ENCODE measurements around the gene GUCY2C.
"Not testable (repeated sequence)": the region's sequence is repeated elsewhere in the genome, so short reads cannot be mapped to it uniquely, and the experiment has no call there.

GUCY2C gene

DNA sequence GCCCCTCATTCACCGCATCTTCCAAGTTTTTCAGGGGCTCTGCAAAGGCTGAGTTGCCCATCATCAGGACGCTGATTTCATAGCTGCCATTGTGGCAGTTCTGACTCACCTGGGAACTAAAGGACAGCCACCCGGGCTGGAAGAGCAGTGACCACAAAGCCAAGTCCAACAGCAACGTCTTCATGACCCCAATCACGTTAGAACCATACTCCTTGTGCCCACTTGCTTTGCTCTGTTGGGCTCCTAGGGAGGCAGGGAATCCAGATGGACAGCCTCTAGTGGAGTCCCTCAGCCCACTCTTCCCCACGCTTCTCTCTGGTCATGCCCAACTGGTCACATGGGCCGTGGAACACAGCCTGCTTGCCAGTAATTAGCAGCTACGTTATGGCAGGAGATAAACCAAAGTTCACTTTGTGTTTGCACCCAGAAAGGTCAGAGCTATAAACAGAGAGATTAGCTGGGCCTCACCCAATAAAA, at the start of gene GUCY2C:
Gene GUCY2C, minus strand, starts transcription at position 335 of the 477 bp plus-strand sequence. Its CDS starts 151 bp downstream, at position 184.
- H3K9ac ChIP-seq (ENCODE audit: low read depth in 1 of 2, low read length in 2 of 2), result peak within 1 kb of the TSS; percentile 91 to 93
- H3K9me3 ChIP-seq (ENCODE audit: control insufficient read depth in 1 of 2, low read length in 2 of 2), result no peaks in the 10 kb centered on the region
- H3K27me3 ChIP-seq (ENCODE audit: control insufficient read depth in 1 of 2, insufficient read depth in 2 of 2, low read length in 2 of 2), result no peaks in the 10 kb centered on the region
- H3K36me3 ChIP-seq (ENCODE audit: control insufficient read depth in 1 of 2, insufficient read depth in 2 of 2, low read length in 2 of 2), result no peaks in the 10 kb centered on the region
- H3K4me1 ChIP-seq (ENCODE audit: control insufficient read depth in 1 of 2, insufficient read depth in 2 of 2, low read length in 2 of 2), result peaks cover 0 to 8% of the 10 kb centered on the region in 2 donors
- peak within 1 kb of the TSS; percentile 74 for H3K27ac ChIP-seq (ENCODE audit: low read depth, low read length)
- peak within 1 kb of the TSS; percentile 83 to 86 for H3K4me3 ChIP-seq (ENCODE audit: low read depth in 1 of 2, low read length in 2 of 2)

DNA sequence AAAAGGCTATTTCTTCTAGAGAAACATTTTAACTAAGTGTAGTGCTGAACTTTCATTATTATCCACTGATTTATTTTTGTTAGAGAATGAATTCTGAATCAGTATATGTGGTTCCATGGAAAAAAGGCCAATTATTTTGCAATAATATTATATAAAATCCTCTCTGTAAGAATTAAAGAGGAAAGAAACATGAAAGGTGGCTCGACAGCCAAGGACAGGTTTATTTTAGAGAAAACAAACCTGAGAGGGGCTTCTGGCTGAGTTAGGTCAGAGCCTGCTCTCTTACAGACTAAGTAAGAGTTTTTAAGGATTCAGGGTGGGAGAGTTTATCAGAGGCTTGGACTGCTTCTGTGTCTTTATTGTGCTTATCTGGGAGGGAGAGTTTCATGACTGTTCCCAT, 46.7 kb upstream of the GUCY2C start:
- Histone ChIP-seq H3K27me3 (ENCODE audit: control insufficient read depth in 1 of 2, insufficient read depth in 2 of 2, low read length in 2 of 2) (no peaks in the 10 kb centered on the region), H3K27ac (ENCODE audit: low read depth, low read length) (no peak overlapping the region), H3K36me3 (ENCODE audit: control insufficient read depth in 1 of 2, insufficient read depth in 2 of 2, low read length in 2 of 2) (no peaks in the 10 kb centered on the region), H3K9ac (ENCODE audit: low read depth in 1 of 2, low read length in 2 of 2) (no peak overlapping the region), H3K4me3 (ENCODE audit: low read depth in 1 of 2, low read length in 2 of 2) (no peak overlapping the region), H3K4me1 (ENCODE audit: control insufficient read depth in 1 of 2, insufficient read depth in 2 of 2, low read length in 2 of 2) (no peaks in the 10 kb centered on the region), H3K9me3 (ENCODE audit: control insufficient read depth in 1 of 2, low read length in 2 of 2) (no peaks in the 10 kb centered on the region)

DNA sequence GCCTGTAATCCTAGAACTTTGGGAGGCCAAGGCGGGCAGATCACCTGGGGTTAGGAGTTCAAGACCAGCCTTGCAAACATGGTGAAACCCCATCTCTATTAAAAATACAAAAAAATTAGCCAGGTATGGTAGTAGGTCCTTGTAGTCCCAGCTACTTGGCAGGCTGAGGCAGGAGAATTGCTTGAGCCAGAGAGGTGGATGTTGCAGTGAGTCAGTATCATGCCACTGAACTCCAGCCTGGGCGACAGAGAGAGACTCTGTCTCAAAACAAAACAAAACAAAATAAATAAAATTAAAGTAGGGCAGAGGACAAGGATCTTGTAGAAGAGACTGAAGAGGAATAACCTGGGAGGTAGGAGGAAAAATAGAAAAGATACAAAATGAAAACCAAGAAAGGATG, 45.5 kb upstream of the GUCY2C start:
- H3K36me3 ChIP-seq (ENCODE audit: control insufficient read depth in 1 of 2, insufficient read depth in 2 of 2, low read length in 2 of 2), result no peaks in the 10 kb centered on the region
- no peaks in the 10 kb centered on the region for H3K9me3 ChIP-seq (ENCODE audit: control insufficient read depth in 1 of 2, low read length in 2 of 2)
- no peak overlapping the region for H3K9ac ChIP-seq (ENCODE audit: low read depth in 1 of 2, low read length in 2 of 2)
- H3K27ac ChIP-seq (ENCODE audit: low read depth, low read length), result no peak overlapping the region
- no peak overlapping the region for H3K4me3 ChIP-seq (ENCODE audit: low read depth in 1 of 2, low read length in 2 of 2)
- no peaks in the 10 kb centered on the region for H3K27me3 ChIP-seq (ENCODE audit: control insufficient read depth in 1 of 2, insufficient read depth in 2 of 2, low read length in 2 of 2)
- no peaks in the 10 kb centered on the region for H3K4me1 ChIP-seq (ENCODE audit: control insufficient read depth in 1 of 2, insufficient read depth in 2 of 2, low read length in 2 of 2)

DNA sequence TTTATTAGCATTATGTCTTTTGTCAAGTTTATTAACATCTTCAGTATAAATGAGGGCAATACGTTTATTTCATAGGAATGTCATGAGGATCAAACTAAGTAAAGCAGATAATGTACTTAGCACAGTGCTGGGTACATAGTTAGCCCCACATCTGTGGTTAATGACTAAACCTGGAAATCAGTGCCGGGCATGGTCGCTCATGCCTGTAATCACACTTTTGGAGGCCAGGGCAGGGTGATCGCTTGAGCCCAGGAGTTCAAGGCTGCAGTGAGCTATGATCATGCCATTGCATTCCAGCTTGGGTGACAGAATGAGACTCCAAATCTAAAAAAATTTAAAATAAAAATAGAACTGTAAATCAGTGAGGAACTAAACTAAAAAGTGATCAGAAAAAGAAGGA, 44.8 kb upstream of the GUCY2C start:
- Histone ChIP-seq H3K4me1 (ENCODE audit: control insufficient read depth in 1 of 2, insufficient read depth in 2 of 2, low read length in 2 of 2) (no peaks in the 10 kb centered on the region), H3K9ac (ENCODE audit: low read depth in 1 of 2, low read length in 2 of 2) (no peak overlapping the region), H3K9me3 (ENCODE audit: control insufficient read depth in 1 of 2, low read length in 2 of 2) (no peaks in the 10 kb centered on the region), H3K4me3 (ENCODE audit: low read depth in 1 of 2, low read length in 2 of 2) (no peak overlapping the region), H3K36me3 (ENCODE audit: control insufficient read depth in 1 of 2, insufficient read depth in 2 of 2, low read length in 2 of 2) (no peaks in the 10 kb centered on the region), H3K27me3 (ENCODE audit: control insufficient read depth in 1 of 2, insufficient read depth in 2 of 2, low read length in 2 of 2) (no peaks in the 10 kb centered on the region), H3K27ac (ENCODE audit: low read depth, low read length) (no peak overlapping the region)

DNA sequence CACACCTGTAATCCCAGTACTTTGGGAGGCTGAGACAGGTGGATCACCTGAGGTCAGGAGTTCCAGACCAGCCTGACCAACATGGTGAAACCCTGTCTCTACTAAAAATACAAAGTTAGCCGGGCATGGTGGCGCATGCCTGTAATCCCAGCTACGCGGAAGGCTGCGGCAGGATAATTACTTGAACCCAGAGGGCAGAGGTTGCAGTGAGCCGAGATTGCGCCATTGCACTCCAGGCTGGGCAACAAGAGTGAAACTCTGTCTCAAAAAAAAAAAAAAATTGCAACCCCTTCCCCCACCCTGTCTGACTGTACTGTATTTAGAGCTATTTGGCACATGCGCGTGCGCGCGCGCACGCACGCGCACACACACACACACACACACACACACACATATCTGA, 40.0 kb upstream of the GUCY2C start:
- not testable (repeated sequence) for H3K9me3 ChIP-seq (ENCODE audit: control insufficient read depth in 1 of 2, low read length in 2 of 2); H3K9ac ChIP-seq (ENCODE audit: low read depth in 1 of 2, low read length in 2 of 2); H3K4me1 ChIP-seq (ENCODE audit: control insufficient read depth in 1 of 2, insufficient read depth in 2 of 2, low read length in 2 of 2); H3K27me3 ChIP-seq (ENCODE audit: control insufficient read depth in 1 of 2, insufficient read depth in 2 of 2, low read length in 2 of 2); H3K4me3 ChIP-seq (ENCODE audit: low read depth in 1 of 2, low read length in 2 of 2); H3K36me3 ChIP-seq (ENCODE audit: control insufficient read depth in 1 of 2, insufficient read depth in 2 of 2, low read length in 2 of 2); H3K27ac ChIP-seq (ENCODE audit: low read depth, low read length)

DNA sequence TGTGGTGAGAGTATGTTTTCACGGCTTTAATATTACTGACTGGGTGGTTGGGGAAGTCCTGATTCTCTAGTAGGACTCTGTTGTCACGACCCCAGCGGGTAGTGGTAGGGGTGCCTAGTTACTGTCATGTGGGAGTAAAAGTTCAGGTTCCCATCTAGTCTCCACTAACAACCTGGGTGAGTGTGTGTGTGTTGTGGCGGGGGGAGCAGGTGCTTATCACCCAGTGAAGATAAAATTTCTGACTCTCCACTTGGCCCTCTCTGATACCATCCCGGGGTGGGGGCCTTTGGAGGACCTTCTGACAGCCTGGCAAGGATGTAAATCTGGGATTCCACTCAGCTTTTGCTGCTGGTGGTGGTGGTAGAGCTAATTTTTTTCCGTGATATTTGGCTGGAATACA, 35.4 kb upstream of the GUCY2C start:
- H3K4me1 ChIP-seq (ENCODE audit: control insufficient read depth in 1 of 2, insufficient read depth in 2 of 2, low read length in 2 of 2), result no peaks in the 10 kb centered on the region
- H3K4me3 ChIP-seq (ENCODE audit: low read depth in 1 of 2, low read length in 2 of 2), result no peak overlapping the region
- no peak overlapping the region for H3K9ac ChIP-seq (ENCODE audit: low read depth in 1 of 2, low read length in 2 of 2)
- no peak overlapping the region for H3K27ac ChIP-seq (ENCODE audit: low read depth, low read length)
- no peaks in the 10 kb centered on the region for H3K9me3 ChIP-seq (ENCODE audit: control insufficient read depth in 1 of 2, low read length in 2 of 2)
- H3K36me3 ChIP-seq (ENCODE audit: control insufficient read depth in 1 of 2, insufficient read depth in 2 of 2, low read length in 2 of 2), result no peaks in the 10 kb centered on the region
- peaks cover 0 to 3% of the 10 kb centered on the region in 2 donors for H3K27me3 ChIP-seq (ENCODE audit: control insufficient read depth in 1 of 2, insufficient read depth in 2 of 2, low read length in 2 of 2)

DNA sequence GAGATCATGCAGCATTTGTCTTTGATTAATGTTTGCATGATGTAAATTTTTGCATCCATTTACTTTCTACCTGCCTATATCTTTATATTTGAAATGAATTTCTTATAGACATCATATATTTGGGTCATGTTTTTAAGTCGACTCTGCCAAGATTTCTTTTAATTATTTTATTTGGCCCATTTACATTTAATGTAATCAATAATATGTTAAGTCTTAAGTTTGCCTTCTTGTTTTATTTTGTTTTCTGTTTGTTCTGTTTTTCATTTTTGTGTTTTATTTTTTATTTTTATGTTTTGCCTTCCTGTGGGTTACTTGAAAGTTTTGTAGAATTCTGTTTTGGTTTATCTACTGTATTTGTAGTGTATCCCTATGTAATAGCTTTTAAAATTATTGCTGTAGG, 33.2 kb upstream of the GUCY2C start:
- no peak overlapping the region for H3K4me3 ChIP-seq (ENCODE audit: low read depth in 1 of 2, low read length in 2 of 2)
- H3K27me3 ChIP-seq (ENCODE audit: control insufficient read depth in 1 of 2, insufficient read depth in 2 of 2, low read length in 2 of 2), result peaks cover 0 to 3% of the 10 kb centered on the region in 2 donors
- peaks cover 0 to 2% of the 10 kb centered on the region in 2 donors for H3K9me3 ChIP-seq (ENCODE audit: control insufficient read depth in 1 of 2, low read length in 2 of 2)
- no peak overlapping the region for H3K27ac ChIP-seq (ENCODE audit: low read depth, low read length)
- no peaks in the 10 kb centered on the region for H3K4me1 ChIP-seq (ENCODE audit: control insufficient read depth in 1 of 2, insufficient read depth in 2 of 2, low read length in 2 of 2)
- H3K36me3 ChIP-seq (ENCODE audit: control insufficient read depth in 1 of 2, insufficient read depth in 2 of 2, low read length in 2 of 2), result no peaks in the 10 kb centered on the region
- H3K9ac ChIP-seq (ENCODE audit: low read depth in 1 of 2, low read length in 2 of 2), result no peak overlapping the region

DNA sequence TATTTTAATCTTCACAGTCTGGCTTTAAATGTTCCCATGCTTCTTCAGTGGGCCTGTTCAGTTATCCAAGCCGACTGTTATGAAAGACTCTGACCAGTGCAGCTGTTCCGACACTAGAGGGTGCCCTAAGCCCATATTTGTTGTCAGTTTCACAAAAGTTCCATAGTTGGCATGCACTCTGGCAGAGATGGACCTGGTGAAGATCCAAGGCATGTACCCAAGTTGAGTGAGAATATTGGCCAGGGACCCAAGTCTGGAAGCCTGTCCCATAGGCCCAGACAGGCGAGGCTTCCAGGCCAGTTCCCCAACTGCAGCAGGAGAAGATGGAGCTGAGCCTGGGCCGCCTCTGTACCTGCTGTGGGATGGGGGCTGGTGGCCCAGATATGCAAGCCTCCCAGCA, 27.4 kb upstream of the GUCY2C start:
- Histone ChIP-seq H3K27ac (ENCODE audit: low read depth, low read length) (no peak overlapping the region), H3K4me3 (ENCODE audit: low read depth in 1 of 2, low read length in 2 of 2) (no peak overlapping the region), H3K4me1 (ENCODE audit: control insufficient read depth in 1 of 2, insufficient read depth in 2 of 2, low read length in 2 of 2) (no peaks in the 10 kb centered on the region), H3K27me3 (ENCODE audit: control insufficient read depth in 1 of 2, insufficient read depth in 2 of 2, low read length in 2 of 2) (no peaks in the 10 kb centered on the region), H3K9ac (ENCODE audit: low read depth in 1 of 2, low read length in 2 of 2) (no peak overlapping the region), H3K9me3 (ENCODE audit: control insufficient read depth in 1 of 2, low read length in 2 of 2) (peaks cover 0 to 2% of the 10 kb centered on the region in 2 donors), H3K36me3 (ENCODE audit: control insufficient read depth in 1 of 2, insufficient read depth in 2 of 2, low read length in 2 of 2) (no peaks in the 10 kb centered on the region)

DNA sequence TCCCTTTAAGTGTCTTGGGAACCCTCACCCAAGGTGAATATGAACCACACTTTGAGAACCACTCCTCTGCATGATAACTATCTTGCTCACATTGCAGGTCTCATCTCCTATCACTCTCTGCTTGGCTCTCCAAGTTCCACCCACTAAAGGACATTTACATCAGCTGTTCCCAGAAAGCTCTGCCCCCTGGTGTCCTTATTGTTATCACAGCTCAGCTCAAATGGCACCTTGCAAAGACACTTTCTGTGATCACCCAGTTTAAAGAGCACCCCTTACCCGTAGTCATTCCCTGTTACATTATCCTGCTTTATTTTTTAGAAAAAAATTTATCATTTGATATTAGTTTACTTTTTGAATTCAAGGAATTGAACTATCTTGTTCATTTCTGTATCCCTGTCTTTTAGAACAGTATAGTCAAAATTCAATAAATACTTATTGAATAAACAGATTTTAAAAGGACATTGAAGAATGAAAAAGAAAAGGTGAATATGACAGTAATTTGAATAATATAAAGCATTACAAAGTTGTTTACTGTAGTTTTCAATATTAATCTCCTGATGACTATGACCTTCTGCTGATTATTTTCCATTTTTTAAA, 20.5 kb upstream of the GUCY2C start:
- Histone ChIP-seq H3K9me3 (ENCODE audit: control insufficient read depth in 1 of 2, low read length in 2 of 2) (no peaks in the 10 kb centered on the region), H3K36me3 (ENCODE audit: control insufficient read depth in 1 of 2, insufficient read depth in 2 of 2, low read length in 2 of 2) (no peaks in the 10 kb centered on the region), H3K27me3 (ENCODE audit: control insufficient read depth in 1 of 2, insufficient read depth in 2 of 2, low read length in 2 of 2) (no peaks in the 10 kb centered on the region), H3K27ac (ENCODE audit: low read depth, low read length) (no peak overlapping the region), H3K4me3 (ENCODE audit: low read depth in 1 of 2, low read length in 2 of 2) (no peak overlapping the region), H3K9ac (ENCODE audit: low read depth in 1 of 2, low read length in 2 of 2) (no peak overlapping the region), H3K4me1 (ENCODE audit: control insufficient read depth in 1 of 2, insufficient read depth in 2 of 2, low read length in 2 of 2) (peaks cover 0 to 4% of the 10 kb centered on the region in 2 donors)

DNA sequence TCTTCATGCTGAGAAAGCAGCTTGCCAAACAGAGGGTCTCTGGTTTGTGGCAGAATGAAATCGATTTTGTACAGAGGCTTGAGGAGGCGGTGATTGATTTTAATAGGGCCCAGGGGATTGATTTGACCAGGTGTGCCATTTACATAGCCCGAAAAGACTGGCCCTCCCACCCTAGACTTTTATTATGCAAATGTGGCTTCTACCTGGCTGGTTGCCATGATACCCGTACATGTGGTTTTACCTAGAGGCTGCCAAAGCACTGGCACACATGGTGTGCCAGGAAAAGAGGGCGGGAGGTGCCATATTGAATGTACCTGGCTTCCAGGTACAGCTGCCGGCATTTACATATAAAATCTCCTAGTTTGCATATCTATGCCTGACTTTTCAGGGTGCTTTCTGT, 18.0 kb upstream of the GUCY2C start:
- Histone ChIP-seq H3K4me1 (ENCODE audit: control insufficient read depth in 1 of 2, insufficient read depth in 2 of 2, low read length in 2 of 2) (peaks cover 3 to 15% of the 10 kb centered on the region in 2 donors), H3K36me3 (ENCODE audit: control insufficient read depth in 1 of 2, insufficient read depth in 2 of 2, low read length in 2 of 2) (no peaks in the 10 kb centered on the region), H3K27ac (ENCODE audit: low read depth, low read length) (no peak overlapping the region), H3K27me3 (ENCODE audit: control insufficient read depth in 1 of 2, insufficient read depth in 2 of 2, low read length in 2 of 2) (no peaks in the 10 kb centered on the region), H3K9ac (ENCODE audit: low read depth in 1 of 2, low read length in 2 of 2) (no peak overlapping the region), H3K9me3 (ENCODE audit: control insufficient read depth in 1 of 2, low read length in 2 of 2) (no peaks in the 10 kb centered on the region), H3K4me3 (ENCODE audit: low read depth in 1 of 2, low read length in 2 of 2) (no peak overlapping the region)
